GM18909 (cell line): ENCODE measurements around the gene TET3.
"Not testable (repeated sequence)": the region's sequence is repeated elsewhere in the genome, so short reads cannot be mapped to it uniquely, and the experiment has no call there.

Experiments used
- ATAC-seq: cut with Tn5 transposase; IDR thresholded peaks from one replicate; pipeline ENCODE4 v1.9.1; 2021; ENCODE audit warnings: mild to moderate bottlenecking; ENCODE audit not compliant: unreplicated experiment, poor library complexity

The TET3 gene

GRCh38 chr2:73984203-73984921 lies at the start of gene TET3:
TSS of gene TET3 (plus strand) at chr2:73984910. CDS start at chr2:73986404, 1,494 bp downstream.
- peak; percentile 46 for ATAC-seq

- no peak for ATAC-seq
These were observed 49.1 kb upstream of the TET3 start for GRCh38 chr2:73935641-73936040.

- no peak for ATAC-seq
These were observed 47.4 kb upstream of the TET3 start for GRCh38 chr2:73937103-73937885.

GRCh38 chr2:73937899-73938298 lies 46.8 kb upstream of the TET3 start:
- no peak for ATAC-seq

- no peak for ATAC-seq
These were observed 45.9 kb upstream of the TET3 start for GRCh38 chr2:73938718-73939352.

GRCh38 chr2:73939419-73939818 lies 45.3 kb upstream of the TET3 start:
- ATAC-seq = no peak

GRCh38 chr2:73940066-73940465 lies 44.6 kb upstream of the TET3 start:
- ATAC-seq = not testable (repeated sequence)

- no peak for ATAC-seq
These were observed 42.0 kb upstream of the TET3 start for GRCh38 chr2:73942664-73943063.

- ATAC-seq = no peak
These were observed 40.0 kb upstream of the TET3 start for GRCh38 chr2:73944714-73945113.

GRCh38 chr2:73946215-73946614 lies 38.5 kb upstream of the TET3 start:
- ATAC-seq = no peak

- ATAC-seq = no peak
These were observed 38.0 kb upstream of the TET3 start for GRCh38 chr2:73946666-73947065.

- no peak for ATAC-seq
These were observed 37.2 kb upstream of the TET3 start for GRCh38 chr2:73947412-73948018.

GRCh38 chr2:73949802-73950201 lies 34.9 kb upstream of the TET3 start:
- ATAC-seq = no peak

- ATAC-seq = no peak
These were observed 31.9 kb upstream of the TET3 start for GRCh38 chr2:73952499-73953446.

- no peak for ATAC-seq
These were observed 28.4 kb upstream of the TET3 start for GRCh38 chr2:73956218-73956865.

GRCh38 chr2:73961274-73961673 lies 23.4 kb upstream of the TET3 start:
- no peak for ATAC-seq

- no peak for ATAC-seq
These were observed 22.7 kb upstream of the TET3 start for GRCh38 chr2:73961823-73962615.

- ATAC-seq = no peak
These were observed 21.9 kb upstream of the TET3 start for GRCh38 chr2:73962798-73963197.
